Measurements from ENCODE around the gene SNTB2.
"Not testable (repeated sequence)": the region's sequence is repeated elsewhere in the genome, so short reads cannot be mapped to it uniquely, and the experiment has no call there.

The SNTB2 gene

DNA sequence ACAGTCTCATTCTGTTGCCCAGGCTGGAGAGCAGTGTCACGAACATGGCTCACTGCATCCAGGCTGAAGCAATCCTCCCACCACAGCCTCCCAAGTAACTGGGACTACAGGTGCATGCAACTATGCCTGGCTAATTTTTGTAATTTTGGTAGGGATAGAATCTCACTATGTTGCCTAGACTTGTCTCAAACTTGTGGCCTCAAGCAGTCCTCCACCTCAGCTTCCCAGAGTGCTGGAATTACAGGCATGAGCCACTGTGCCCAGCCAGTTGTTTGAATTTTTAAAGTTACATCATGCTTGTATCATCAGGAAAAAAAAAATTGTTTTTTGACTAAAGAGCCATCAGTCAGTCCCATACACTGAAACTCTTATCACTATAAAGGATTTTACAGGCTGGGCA, 107.1 kb downstream of the SNTB2 start:
- DNase-seq: no peak

DNA sequence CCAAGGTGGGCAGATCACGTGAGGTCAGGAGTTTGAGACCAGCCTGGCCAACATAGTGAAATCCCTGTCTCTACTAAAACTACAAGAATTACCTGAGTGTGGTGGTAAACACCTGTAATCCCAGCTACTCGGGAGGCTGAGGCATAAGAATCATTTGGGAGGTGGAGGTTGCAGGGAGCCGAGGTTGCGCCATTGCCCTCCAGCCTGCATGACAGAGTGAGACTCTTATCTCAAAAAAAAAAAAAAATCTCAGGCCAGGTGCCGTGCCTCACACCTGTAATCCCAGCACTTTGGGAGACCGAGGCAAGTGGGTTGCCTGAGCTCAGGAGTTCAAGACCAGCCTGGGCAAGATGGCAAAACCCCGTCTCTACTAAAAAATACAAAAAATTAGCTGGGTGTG, 109.8 kb downstream of the SNTB2 start:
- not testable (repeated sequence) for DNase-seq

DNA sequence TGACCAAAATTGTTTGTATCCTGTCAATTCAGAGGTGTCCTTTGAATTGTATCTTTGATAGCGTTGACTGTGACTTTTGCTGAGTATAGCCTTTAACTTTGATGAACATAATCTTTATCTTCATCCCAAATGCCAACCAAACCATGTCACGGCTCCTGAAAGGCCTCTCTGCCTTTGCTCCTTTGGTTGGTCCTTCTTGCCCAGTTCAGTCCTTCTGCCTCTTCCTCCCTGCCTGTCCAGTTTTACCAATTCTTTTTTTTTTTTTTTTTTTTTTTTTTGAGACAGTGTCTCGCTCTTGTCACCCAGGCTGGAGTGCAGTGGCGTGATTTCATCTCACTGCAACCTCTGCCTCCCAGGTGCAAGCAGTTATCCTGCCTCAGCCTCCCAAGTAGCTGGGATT, 111.3 kb downstream of the SNTB2 start:
- no peak for DNase-seq

DNA sequence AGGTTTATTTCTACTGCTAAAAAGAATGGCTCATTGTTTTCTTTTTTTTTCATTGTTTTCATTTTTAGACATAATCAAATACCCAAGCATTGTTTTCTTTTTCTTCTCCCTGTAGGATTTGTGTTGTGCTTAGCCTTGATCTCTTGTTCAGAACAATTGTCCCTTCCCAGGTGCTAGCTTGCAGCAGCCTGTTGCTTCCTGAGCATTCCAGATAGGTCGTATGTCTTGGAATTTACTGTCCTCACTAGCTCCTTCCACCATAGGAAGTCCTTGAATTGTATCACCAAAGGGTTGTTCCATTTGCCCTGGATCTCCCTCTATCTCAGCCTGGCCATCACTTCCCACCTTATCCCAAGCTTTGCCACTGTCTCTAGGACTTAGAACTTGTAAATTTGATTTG, 114.2 kb downstream of the SNTB2 start:
- no peak for DNase-seq

DNA sequence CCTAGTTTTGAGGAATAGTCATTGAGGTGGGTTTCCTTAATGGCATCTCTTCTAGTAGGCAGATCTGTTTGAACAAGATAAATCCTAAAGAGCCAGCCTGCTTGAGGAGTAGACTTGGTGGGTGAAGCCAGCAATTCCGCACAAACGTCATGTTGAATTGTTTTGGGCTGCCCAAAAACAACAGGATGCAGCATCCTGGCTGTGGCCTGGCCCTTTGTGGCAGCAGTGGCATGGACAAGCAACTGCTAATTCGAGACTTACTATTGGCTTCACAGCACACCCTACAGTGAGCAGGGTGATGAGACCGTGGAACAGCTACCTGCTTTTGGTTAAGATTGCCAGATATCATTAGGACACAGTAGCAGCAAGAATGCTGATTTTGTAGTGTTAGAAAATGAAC, 114.9 kb downstream of the SNTB2 start:
- no peak for DNase-seq

DNA sequence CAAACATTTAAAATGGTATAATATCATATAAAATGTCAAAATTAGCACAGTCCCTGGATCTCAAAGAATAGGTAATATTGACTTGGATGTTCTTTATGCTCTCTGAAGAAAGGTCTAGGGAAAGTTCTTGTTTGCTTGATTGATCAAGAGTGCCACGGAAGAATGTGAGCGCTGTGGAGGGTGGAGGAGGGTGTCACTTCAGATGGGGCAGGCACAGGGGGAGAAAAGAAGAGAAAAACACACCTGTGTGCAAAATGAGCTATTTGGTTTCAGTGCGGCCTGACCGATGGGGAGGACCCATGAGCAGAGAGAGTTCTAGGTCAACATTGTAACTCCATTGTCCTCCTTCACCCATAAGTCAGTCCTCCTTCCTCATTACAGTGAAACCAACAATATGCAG, 115.3 kb downstream of the SNTB2 start:
- no peak for DNase-seq

DNA sequence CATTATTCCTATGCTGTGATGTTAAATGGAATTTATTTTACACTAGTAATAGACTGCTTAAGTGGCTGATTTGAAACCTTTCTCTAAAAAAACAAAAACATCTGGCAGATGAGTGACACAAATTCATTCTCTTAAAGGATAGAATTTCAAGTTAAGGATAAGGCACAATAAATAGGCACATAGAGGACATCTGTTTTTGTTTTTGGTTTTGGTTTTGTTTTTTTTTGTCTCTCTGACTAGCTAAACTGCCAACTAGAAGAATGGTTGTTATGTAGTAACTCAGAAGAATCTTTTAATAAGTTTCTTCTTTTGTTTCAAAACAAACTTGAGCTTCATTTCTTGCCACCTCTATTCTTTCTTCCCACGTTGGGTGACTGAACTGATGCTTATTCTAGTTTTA, 119.1 kb downstream of the SNTB2 start:
- no peak for DNase-seq

DNA sequence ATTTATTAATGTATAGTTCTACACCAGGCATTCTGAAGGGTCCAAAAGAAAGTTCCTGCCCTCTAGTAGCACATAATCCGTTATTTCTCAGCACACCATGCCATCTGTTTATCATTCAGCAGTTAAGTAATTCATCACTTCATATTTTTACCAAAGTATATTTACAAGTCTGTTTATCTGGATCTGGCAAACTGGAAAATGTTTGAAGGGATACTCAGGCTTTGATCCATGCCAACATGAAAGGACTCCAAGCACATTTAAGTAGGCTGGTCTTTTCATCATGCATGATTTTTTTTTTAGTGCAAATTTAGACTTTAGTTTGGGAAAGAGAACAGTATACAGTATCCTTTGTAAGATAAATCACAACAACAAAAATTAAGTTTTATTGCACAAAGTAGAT, 120.1 kb downstream of the SNTB2 start:
- DNase-seq: no peak

DNA sequence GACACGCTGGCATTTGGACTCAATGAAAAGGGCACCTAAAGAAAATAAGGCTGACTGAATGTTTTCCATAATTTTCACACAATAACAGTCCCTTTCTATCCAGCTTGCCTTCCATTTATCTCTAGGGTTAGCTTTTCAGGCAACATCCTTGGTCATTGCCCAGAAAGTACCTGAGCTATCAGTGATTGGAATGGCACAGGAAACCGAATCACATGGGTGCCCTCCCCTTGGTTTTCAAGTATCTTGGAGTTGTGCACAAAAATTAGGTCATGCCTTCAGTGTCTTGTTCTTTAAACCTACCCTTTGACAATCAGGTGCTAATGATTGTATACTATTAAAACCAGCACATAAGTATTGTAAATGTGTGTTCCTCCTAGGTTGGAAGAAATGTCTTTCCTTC, 120.9 kb downstream of the SNTB2 start:
- no peak for DNase-seq

DNA sequence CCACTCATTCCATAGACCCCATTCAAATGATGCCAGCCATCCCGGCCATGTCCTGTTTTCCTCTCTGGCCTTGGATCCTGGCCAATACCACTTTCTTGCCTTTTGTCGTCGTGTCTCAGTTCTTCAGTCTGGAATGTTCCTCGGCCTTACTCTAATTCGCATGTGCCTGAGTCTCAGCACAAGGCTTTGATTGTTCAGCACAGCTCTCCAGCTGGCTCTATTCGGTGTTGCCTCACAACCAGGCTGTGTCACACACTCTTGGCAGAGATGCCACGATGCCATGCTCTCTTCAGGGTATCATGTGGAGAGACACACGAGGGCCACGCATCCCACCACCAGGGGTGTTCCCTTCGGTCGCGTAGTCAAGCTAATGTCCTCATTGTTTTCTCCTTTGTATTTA, 122.4 kb downstream of the SNTB2 start:
- no peak for DNase-seq

DNA sequence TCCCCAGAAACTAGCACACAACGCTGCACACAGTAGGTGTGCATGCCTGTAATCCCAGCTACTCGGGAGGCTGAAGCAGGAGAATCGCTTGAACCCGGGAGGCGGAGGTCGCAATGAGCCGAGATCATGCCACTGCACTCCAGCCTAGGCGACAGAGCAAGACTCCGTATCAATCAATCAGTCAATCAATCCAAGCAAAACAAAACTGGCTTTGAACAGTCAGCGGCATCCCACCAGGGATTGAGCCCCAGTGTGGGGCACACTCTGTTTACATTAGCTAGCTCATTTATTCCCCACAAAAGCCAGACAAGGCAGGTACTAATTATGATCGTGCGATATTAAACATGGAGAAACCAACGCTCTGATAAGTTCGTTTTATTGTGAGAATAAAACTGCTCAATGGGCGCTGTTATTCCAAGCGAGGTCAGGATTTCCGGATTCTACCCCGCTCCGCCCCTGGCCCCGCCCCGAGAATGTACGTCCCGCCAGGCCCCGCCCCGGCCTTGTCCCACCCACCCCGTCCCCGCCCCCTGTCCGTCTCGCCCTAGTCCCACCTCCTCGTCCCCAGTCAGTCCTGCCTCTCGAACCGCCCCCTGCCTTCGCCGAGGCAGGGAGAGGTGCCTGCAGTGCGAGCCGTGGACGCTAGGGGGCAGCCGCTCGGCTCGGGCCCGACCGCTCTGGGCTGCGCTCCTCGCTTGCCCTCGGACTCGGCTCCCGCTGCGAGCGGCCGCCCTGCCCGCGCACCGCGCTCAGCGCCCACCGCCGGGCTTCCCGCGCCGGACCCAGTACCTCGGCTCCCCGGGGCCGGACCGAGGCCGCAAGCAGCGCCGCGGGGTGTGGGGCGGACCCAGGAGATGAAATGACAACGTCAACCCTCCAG, 123.9 kb downstream of the SNTB2 start, which contains the start of gene VPS4A:
TSS of gene VPS4A (plus strand) at position 698 of the 880 bp plus-strand sequence. CDS start at position 860, 162 bp downstream.
- DNase-seq: peak; percentile 77 to 80

DNA sequence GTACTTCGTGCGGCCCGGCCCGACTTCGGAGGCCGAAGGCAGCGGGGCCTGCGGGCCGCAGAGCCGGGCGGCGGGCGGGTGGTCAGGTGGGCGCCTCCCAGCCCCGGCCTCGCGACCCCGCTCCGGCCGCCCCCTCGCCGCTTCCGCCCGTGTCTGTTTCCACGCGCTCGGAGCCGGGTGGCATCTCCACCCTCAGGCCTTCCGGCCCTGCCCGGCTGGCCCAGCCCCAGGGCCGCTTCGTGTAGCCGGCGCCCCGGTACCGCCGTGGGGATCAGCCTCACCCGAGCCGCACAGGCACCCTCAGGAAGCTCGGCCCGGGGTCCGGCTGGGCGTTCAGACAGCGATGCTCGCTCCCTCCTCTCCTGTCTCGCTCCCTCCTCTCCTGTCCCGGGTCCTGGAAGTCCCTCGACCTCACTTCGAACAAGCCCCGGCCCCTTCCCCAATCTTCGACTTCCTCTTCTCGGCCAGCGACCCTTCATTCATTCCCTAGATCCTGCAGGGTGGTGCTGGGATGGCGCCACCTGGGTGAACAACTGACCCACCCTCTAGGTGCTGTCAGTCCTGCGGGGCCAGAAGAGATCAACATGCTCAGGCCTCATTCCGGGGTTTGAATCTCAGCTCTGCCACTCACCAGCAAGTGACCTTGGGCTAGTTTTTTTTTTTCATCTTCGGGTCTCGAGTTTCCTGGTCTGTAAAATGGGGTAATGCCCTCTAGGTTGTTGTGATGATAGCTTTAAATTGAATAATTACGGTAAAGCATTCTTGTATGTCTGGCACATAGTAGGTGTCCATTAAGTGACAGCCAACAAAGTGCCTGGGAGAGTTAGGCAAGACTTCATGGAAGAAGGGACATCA, 124.8 kb downstream of the SNTB2 start:
- DNase-seq: no peak

DNA sequence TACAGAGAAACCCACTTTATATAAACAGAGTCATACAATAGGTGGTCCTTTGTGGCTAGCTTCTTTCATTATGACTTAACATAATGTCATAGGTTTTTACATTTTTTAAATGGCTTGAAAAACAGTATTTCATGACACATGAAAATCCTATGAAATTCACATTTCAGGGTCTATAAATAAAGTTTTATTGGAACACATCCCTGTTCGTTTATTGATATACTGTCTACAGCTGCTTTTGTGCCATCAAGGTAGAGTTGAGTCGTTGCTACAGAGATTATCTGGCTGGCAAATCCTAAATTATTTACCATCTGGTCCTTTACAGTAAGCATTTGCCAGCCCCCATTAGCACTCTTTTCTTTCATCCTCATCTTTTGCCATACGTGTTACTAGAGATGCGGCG, 126.5 kb downstream of the SNTB2 start:
- DNase-seq: no peak

DNA sequence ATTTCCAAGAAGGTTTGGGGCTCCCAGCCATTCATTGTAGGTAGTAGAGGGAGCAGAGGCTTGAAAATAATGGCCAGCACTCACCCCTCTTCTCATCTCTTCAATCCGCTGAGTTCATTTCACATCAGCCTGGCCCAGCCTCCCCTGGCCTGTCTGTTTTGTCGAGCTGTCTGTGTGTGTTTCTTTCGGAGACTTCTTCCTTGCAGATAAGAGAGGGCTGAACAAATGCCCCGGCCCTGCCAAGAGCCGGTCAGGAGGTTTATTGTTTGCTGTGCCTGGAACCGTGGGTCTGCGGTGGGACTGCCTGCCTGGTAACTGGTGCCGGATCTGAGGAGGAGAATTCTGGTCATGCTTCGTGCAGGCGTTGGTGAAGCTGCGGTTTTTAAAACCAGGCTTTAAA, 127.6 kb downstream of the SNTB2 start:
- DNase-seq: no peak

DNA sequence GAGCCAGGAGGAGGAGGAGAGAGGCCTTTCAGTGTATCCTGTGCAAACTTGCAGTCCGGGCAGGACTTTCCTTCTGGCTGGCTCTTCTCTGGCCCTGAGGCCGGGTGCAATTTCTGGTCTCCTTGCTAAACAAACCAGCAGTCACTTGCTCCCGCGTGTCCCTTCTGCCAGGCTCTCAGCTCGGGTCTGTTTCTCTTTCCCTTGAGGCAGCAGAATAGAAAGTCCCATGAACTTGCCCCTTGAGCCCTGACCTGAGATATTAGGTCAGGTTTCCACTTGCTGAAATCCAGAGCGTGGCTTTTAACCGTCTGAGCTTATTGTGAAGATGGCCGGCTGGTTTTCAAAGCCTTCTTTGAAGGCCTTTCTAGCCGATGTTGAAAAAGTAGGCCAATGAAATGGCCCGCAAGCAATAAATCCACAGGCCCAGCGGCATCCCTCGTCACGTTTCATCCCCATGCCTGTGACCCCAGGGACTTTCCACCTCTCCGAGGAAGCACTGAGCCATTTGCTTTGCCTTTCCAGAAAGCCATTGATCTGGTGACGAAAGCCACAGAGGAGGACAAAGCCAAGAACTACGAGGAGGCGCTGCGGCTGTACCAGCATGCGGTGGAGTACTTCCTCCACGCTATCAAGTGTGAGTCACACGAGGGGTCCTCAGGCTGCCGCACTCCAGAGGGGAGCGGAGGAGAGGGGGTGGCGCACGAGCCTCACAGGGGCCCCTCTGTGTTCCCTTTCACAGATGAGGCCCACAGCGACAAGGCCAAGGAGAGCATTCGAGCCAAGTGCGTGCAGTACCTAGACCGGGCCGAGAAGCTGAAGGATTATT, 128.7 kb downstream of the SNTB2 start:
- no peak for DNase-seq

DNA sequence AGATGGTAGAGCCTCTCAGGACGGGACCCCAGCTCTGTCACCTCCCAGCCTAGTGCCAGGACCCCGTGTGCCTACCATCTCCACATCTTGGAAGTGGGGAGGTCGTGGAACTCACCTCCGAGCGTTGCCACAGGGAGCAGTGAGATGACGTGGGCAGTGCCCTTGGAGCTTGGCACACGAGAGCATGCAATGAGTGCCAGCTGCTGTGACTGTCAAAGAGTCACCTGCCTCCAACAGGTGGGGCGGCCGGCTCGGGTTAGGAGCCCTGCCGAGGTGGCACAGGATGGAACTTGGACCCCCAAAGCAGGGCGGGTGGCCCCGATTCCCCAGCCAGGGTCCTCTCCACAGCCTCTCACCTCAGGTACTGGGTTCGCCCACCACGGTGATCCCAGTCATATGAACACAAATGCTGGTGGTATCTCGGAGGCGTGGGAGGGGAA, 129.7 kb downstream of the SNTB2 start:
- DNase-seq: no peak

DNA sequence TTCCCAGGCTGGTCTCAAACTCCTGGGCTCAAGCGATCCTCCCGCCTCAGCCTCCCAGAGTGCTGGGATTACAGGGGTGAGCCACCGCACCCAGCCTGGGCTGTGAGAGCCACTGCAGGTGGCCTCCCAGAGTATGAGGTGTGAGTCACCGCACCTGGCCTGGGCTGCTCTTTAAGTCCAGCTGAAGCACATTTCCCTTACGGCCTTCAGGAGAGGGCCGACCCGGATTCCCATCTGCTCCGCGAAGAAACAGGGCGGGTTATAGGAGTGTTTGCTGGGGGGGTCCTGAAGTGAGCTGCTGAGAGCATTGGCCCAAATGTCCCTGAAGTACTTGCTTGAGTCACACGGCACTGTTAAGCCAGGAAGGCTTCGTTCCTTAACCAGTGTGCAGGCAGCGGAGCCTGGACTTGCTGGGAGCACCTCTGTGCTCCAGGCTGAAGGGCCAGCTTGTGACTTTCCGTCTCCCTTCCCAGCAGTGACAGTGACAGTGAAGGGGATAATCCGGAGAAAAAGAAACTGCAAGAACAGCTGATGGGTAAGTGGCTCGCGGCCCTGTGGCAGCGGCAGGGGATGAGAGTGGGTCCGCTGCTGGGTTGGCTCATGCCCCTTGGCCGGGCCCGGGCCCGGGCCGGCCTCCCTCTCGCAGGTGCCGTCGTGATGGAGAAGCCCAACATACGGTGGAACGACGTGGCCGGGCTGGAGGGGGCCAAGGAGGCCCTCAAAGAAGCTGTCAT, 131.4 kb downstream of the SNTB2 start:
- no peak for DNase-seq

DNA sequence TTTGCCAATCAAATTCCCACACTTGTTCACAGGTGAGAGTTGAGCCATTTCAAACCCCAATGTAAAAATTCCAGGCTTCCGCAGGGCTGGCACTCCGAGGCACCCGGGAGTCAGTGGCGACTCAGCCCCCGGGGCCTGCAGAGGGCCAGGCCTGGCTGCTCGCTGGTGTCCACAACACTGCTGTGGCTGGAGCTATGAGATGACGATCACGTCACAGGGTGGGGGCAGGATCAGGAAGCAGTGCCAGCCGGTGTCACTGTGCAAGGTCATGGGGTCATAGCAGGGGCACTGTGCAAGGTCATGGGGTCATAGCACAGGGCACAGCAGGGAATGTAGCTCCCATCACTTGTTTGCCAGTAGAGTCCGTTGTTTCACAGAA, 131.9 kb downstream of the SNTB2 start:
- no peak for DNase-seq

DNA sequence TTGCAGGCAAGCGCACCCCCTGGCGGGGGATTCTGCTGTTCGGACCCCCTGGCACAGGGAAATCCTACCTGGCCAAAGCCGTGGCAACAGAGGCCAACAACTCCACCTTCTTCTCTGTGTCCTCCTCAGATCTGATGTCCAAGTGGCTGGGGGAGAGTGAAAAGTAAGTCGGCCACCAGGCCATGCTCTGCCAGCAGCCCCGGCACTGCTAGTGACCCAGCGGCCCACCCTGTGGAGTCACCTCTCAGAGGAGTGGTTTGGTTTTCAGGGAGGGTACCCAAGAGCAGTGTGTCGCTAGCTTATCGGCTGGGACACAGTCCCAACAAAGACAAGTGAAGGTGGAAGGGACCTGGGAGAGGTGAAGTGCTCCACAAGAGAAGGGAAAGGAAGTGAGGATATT, 132.4 kb downstream of the SNTB2 start:
- DNase-seq: no peak

DNA sequence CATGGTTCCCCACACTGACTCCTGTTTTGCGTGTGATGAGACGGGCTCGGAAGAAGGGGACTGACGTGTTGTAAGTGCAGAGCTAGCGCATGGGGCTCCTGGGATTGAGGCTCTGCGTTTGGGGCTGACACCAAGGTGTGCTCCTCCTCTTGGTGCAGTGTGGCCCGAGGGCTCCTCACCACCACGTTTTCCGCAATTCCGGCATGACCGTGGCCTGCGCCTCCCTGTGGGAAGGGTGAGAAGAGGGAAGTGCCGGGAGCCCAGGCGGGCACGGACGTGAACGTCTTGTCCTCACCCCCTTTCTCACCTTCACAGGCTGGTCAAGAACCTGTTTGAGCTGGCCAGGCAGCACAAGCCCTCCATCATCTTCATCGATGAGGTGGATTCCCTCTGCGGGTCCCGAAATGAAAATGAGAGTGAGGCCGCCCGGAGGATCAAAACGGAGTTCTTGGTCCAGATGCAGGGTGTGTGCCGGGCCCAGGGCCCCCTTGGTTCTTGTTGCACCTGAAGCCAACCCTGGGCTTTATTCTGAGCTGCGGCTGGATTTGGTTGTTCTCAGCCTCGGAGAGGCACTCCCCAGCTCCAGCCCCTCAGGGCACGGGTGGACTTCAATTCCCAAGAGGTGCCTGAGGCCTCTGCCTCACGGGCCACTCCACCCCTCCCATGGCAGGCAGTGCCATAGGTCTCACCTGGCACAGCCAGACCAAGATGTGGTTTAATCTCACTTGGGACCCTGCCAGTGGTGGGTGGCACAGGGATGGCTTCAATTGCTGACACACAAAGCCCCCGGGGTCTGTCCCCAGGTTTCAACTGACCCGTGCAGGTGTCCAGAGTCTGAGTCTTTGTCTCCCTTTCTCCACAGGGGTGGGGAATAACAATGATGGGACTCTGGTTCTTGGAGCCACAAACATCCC, 133.1 kb downstream of the SNTB2 start:
- no peak for DNase-seq

DNA sequence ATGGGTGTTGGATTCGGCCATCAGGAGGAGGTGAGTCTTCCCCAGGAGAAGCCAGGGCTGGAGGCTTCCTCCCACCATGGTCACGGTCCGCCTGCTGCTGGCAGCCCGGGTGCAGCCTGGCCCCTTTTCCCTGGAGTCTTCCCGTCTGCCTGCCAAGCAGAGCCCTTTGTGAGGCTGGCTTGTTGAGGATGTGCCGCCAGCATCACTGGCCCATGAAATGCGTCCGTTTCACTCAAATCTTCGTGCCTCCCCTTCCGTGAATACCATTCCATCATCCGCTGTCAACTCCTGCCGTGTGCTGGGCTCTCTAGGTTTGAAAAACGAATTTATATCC, 133.7 kb downstream of the SNTB2 start:
- no peak for DNase-seq

All from cerebellar nuclear complex (tissue), 1 donor.